Ishikawa (cell line): Measurements from ENCODE around the gene PLIN5.

Experiments used
- CEBPB ChIP-seq: IDR thresholded peaks from 2 replicates; pipeline ENCODE4 v1.6.1; 2012
- CREB1 ChIP-seq: IDR thresholded peaks from 2 replicates; pipeline ENCODE4 v1.6.1; 2012; ENCODE audit warnings: low read depth
- EGR1 ChIP-seq: IDR thresholded peaks from 2 replicates; pipeline ENCODE4 v1.6.1; 2012
- EP300 ChIP-seq: IDR thresholded peaks from 2 replicates; pipeline ENCODE4 v1.6.1; 2012; ENCODE audit warnings: borderline replicate concordance
- FOXM1 ChIP-seq: IDR thresholded peaks from 2 replicates; pipeline ENCODE4 v1.6.1; 2012; ENCODE audit warnings: low read depth, borderline replicate concordance
- NFIC ChIP-seq: IDR thresholded peaks from 2 replicates; pipeline ENCODE4 v1.6.1; 2012
- RAD21 ChIP-seq: IDR thresholded peaks from 2 replicates; pipeline ENCODE4 v1.6.1; 2012; ENCODE audit warnings: low read depth
- TAF1 ChIP-seq: IDR thresholded peaks from 2 replicates; pipeline ENCODE4 v1.6.1; 2012; ENCODE audit warnings: low read depth, mild to moderate bottlenecking
- TCF12 ChIP-seq: IDR thresholded peaks from 2 replicates; pipeline ENCODE4 v1.6.1; 2012; ENCODE audit warnings: low read depth
- YY1 ChIP-seq: IDR thresholded peaks from 2 replicates; pipeline ENCODE4 v1.6.1; 2012; ENCODE audit warnings: low read depth
- TF ChIP-seq, protein P1 (sequence below): IDR thresholded peaks from 2 replicates; pipeline ENCODE4 v1.6.1; 2012
- TF ChIP-seq, protein P2 (sequence below): IDR thresholded peaks from 2 replicates; pipeline ENCODE4 v1.6.1; 2012; ENCODE audit warnings: low read depth, mild to moderate bottlenecking
- TF ChIP-seq, protein P3 (sequence below): IDR thresholded peaks from 2 replicates; pipeline ENCODE4 v1.6.1; 2012

DNA sequence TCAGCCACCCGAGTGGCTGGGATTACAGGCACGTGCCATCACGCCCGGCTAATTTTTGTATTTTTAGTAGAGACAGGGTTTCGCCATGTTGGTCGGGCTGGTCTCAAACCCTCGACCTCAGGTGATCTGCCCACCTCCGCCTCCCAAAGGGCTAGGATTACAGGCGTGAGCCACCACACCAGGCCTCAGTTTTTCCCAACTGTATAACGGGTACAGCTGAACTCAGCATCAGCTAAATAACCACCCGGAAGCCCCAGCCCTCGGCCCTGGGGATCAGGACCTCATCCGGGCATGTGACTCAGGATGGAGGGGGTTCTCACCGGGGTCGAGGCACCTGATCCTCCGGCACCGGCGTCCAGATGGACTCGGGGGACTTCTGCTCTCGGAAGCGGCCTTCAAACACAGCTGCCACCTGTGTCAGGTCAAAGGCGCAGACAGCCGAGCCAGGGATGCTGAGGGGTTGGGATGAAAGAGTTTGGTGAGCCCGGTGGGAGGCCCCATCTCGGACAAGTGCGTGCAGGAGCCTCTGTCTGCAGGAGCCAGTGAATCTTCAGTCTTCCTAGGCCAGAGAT is 15.5 kb upstream of the PLIN5 start:
- TF ChIP-seq EGR1 = no peak
- TF ChIP-seq, protein P1, sequence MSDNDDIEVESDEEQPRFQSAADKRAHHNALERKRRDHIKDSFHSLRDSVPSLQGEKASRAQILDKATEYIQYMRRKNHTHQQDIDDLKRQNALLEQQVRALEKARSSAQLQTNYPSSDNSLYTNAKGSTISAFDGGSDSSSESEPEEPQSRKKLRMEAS = no peak
- TF ChIP-seq, protein P2, sequence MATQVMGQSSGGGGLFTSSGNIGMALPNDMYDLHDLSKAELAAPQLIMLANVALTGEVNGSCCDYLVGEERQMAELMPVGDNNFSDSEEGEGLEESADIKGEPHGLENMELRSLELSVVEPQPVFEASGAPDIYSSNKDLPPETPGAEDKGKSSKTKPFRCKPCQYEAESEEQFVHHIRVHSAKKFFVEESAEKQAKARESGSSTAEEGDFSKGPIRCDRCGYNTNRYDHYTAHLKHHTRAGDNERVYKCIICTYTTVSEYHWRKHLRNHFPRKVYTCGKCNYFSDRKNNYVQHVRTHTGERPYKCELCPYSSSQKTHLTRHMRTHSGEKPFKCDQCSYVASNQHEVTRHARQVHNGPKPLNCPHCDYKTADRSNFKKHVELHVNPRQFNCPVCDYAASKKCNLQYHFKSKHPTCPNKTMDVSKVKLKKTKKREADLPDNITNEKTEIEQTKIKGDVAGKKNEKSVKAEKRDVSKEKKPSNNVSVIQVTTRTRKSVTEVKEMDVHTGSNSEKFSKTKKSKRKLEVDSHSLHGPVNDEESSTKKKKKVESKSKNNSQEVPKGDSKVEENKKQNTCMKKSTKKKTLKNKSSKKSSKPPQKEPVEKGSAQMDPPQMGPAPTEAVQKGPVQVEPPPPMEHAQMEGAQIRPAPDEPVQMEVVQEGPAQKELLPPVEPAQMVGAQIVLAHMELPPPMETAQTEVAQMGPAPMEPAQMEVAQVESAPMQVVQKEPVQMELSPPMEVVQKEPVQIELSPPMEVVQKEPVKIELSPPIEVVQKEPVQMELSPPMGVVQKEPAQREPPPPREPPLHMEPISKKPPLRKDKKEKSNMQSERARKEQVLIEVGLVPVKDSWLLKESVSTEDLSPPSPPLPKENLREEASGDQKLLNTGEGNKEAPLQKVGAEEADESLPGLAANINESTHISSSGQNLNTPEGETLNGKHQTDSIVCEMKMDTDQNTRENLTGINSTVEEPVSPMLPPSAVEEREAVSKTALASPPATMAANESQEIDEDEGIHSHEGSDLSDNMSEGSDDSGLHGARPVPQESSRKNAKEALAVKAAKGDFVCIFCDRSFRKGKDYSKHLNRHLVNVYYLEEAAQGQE = no peak
- no peak for TF ChIP-seq TCF12
- no peak for TF ChIP-seq NFIC
- no peak for TF ChIP-seq EP300
- no peak for TF ChIP-seq YY1
- TF ChIP-seq FOXM1 = no peak
- no peak for TF ChIP-seq CREB1
- no peak for TF ChIP-seq TAF1
- TF ChIP-seq CEBPB = no peak
- TF ChIP-seq, protein P3, sequence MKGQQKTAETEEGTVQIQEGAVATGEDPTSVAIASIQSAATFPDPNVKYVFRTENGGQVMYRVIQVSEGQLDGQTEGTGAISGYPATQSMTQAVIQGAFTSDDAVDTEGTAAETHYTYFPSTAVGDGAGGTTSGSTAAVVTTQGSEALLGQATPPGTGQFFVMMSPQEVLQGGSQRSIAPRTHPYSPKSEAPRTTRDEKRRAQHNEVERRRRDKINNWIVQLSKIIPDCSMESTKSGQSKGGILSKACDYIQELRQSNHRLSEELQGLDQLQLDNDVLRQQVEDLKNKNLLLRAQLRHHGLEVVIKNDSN = no peak
- no peak for TF ChIP-seq RAD21
